ENCODE data around the gene DNLZ. TPM values are rescaled to one million over a fixed set of nuclear protein-coding genes. Genes with fewer than 3 reads are reported as not detected.

Gene DNLZ
- total and polyA plus RNA-seq, 12 donors, result 23.3 to 49.2 (median 32.5) TPM

GRCh38 chr9:136368190-136368589 lies 4.6 kb upstream of the DNLZ start:
- ATAC-seq, result no peak
- no peak for TF ChIP-seq CTCF (IDR thresholded peaks at IDR 0.05)
- H3K9me3 ChIP-seq, result no peaks in the 10 kb centered on the region
- 79 to 84% methylated on average over 18 of the region's 18 CpGs for WGBS, 2 donors
- H3K27me3 ChIP-seq, result no peaks in the 10 kb centered on the region
- intact Hi-C loops (cut with DNase I), result no loop called here
- DNase-seq, result no peak
- H3K4me3 ChIP-seq, result no peak overlapping the region
- no peak overlapping the region for H3K27ac ChIP-seq
- H3K4me1 ChIP-seq, result peaks cover 5 to 40% (median 9%) of the 10 kb centered on the region in 9 donors
- peaks cover 0 to 15% (median 0%) of the 10 kb centered on the region in 9 donors for H3K36me3 ChIP-seq

GRCh38 chr9:136367296-136368145 lies 4.0 kb upstream of the DNLZ start:
- Histone ChIP-seq H3K36me3 (peaks cover 0 to 15% (median 0%) of the 10 kb centered on the region in 9 donors), H3K27me3 (no peaks in the 10 kb centered on the region), H3K4me1 (peaks cover 6 to 39% (median 13%) of the 10 kb centered on the region in 9 donors), H3K4me3 (no peak overlapping the region), H3K27ac (no peak overlapping the region), H3K9me3 (no peaks in the 10 kb centered on the region)
- ATAC-seq (no peak), DNase-seq (no peak)
- TF ChIP-seq CTCF (IDR thresholded peaks at IDR 0.05), result no peak
- WGBS, 2 donors, result 86 to 88% methylated on average over 45 of the region's 45 CpGs
- intact Hi-C loops (cut with DNase I), result no loop called here

- Histone ChIP-seq H3K4me3 (no peak overlapping the region), H3K4me1 (peaks cover 13 to 40% (median 17%) of the 10 kb centered on the region in 9 donors), H3K27ac (no peak overlapping the region), H3K36me3 (peaks cover 0 to 15% (median 0%) of the 10 kb centered on the region in 9 donors), H3K27me3 (no peaks in the 10 kb centered on the region), H3K9me3 (no peaks in the 10 kb centered on the region)
- ATAC-seq (no peak), DNase-seq (no peak)
- 94% methylated on average over 9 of the region's 9 CpGs for WGBS, 2 donors
- intact Hi-C loops (cut with DNase I), result no loop called here
- no peak for TF ChIP-seq CTCF (IDR thresholded peaks at IDR 0.05)
These were observed 3.3 kb upstream of the DNLZ start for GRCh38 chr9:136366826-136367225.

GRCh38 chr9:136365775-136366222 lies 2.3 kb upstream of the DNLZ start:
- DNase-seq (no peak), ATAC-seq (no peak)
- no peaks in the 10 kb centered on the region for H3K9me3 ChIP-seq
- no peak overlapping the region for H3K4me3 ChIP-seq
- H3K27me3 ChIP-seq, result no peaks in the 10 kb centered on the region
- 65 to 69% methylated on average over 9 of the region's 9 CpGs for WGBS, 2 donors
- peaks cover 0 to 15% (median 0%) of the 10 kb centered on the region in 9 donors for H3K36me3 ChIP-seq
- peak overlapping the region in 1 of 10 donors; percentile 69 for H3K27ac ChIP-seq
- intact Hi-C loops (cut with DNase I), result loop anchor here in 1 of 10 donors (2.0 kb wide), 1 partner anchor 35 kb away; the partner anchor contains the start of gene SNAPC4
- peaks cover 13 to 50% (median 28%) of the 10 kb centered on the region in 9 donors for H3K4me1 ChIP-seq
- no peak for TF ChIP-seq CTCF (IDR thresholded peaks at IDR 0.05)

Measured in heart right ventricle (tissue), 16 donors.